WTC11 (cell line): ENCODE data around the gene ZBTB25.

ENCODE experiments used
- CTCF ChIP-seq: fragments of 200-600 bp; IDR thresholded peaks from 2 replicates; pipeline ENCODE4 v1.8.0; 2022; ENCODE audit warnings: antibody characterized with exemption
- HMGA2 ChIP-seq: fragments of 250-450 bp; sonication (Bioruptor Pico); IDR thresholded peaks from 2 replicates; pipeline ENCODE4 v1.4.0; 2021; ENCODE audit warnings: mild to moderate bottlenecking, moderate library complexity
- IRF1 ChIP-seq: sonication (generic); formaldehyde crosslinking; IDR thresholded peaks from 2 replicates; pipeline ENCODE4 v1.8.0; 2023; ENCODE audit warnings: missing genetic modification reagents
- PRDM15 ChIP-seq: sonication (generic); formaldehyde crosslinking; IDR thresholded peaks from 2 replicates; pipeline ENCODE4 v1.8.0; 2022; ENCODE audit warnings: missing genetic modification reagents
- SMAD3 ChIP-seq: sonication (generic); formaldehyde crosslinking; IDR thresholded peaks from 2 replicates; pipeline ENCODE4 v1.8.0; 2022; ENCODE audit warnings: missing genetic modification reagents, mild to moderate bottlenecking, borderline replicate concordance

- TF ChIP-seq IRF1 (no peak), SMAD3 (CRISPR knock-in tag) (no peak), HMGA2 (CRISPR knock-in tag) (no peak), PRDM15 (CRISPR knock-in tag) (no peak), CTCF (no peak)
Measured at GRCh38 chr14:64419003-64419402, 84.6 kb downstream of the ZBTB25 start.
